M059J (cell line): ENCODE measurements around the gene ZNF408. TPM values are rescaled to one million over a fixed set of nuclear protein-coding genes. Genes with fewer than 3 reads are reported as not detected.

ENCODE experiments used
- DNase-seq: peaks from one replicate; pipeline ENCODE4 v3.0.0-alpha.2; 2012; ENCODE audit warnings: low read depth
- total RNA-seq: library from RNA; depleted of rRNA; stranded (reverse); fragments of >200 nt; shearing (Covaris generic); gene quantifications from 2 replicates; pipeline ENCODE4 v1.2.3, GENCODE V29; 2014; rRNA removed

Gene ZNF408
- total RNA-seq, 1 experiment from 2014 or later = 14.6 TPM

GRCh38 chr11:46727952-46728658 is 27.3 kb downstream of the ZNF408 start:
- DNase-seq = no peak

GRCh38 chr11:46728659-46729040 is 27.8 kb downstream of the ZNF408 start:
- DNase-seq = no peak

- no peak for DNase-seq
These were observed 28.5 kb downstream of the ZNF408 start for GRCh38 chr11:46729110-46730027.

- DNase-seq = no peak
These were observed 30.7 kb downstream of the ZNF408 start for GRCh38 chr11:46731545-46731944.

- no peak for DNase-seq
These were observed 32.4 kb downstream of the ZNF408 start for GRCh38 chr11:46733234-46733633.

- no peak for DNase-seq
These were observed 35.3 kb downstream of the ZNF408 start for GRCh38 chr11:46736146-46736545.

GRCh38 chr11:46736615-46737014 is 35.8 kb downstream of the ZNF408 start:
- peak; percentile 27 for DNase-seq

- no peak for DNase-seq
These were observed 36.9 kb downstream of the ZNF408 start for GRCh38 chr11:46737699-46738098.

- no peak for DNase-seq
These were observed 38.1 kb downstream of the ZNF408 start for GRCh38 chr11:46738887-46739286.

GRCh38 chr11:46741600-46742484 is 41.0 kb downstream of the ZNF408 start:
- no peak for DNase-seq

GRCh38 chr11:46743043-46743442 is 42.2 kb downstream of the ZNF408 start:
- DNase-seq = no peak

- DNase-seq = no peak
These were observed 43.0 kb downstream of the ZNF408 start for GRCh38 chr11:46743693-46744339.

GRCh38 chr11:46745328-46745727 is 44.5 kb downstream of the ZNF408 start:
- DNase-seq = no peak

- no peak for DNase-seq
These were observed 45.2 kb downstream of the ZNF408 start for GRCh38 chr11:46745995-46746394.

GRCh38 chr11:46747150-46747549 is 46.3 kb downstream of the ZNF408 start:
- DNase-seq = no peak

Other genes with a start within 250 kb of the ZNF408 start
- gene AMBRA1, start 107.0 kb upstream of the ZNF408 start, total RNA-seq = 28.6 and 32.2 TPM in 2 replicates
- 5.3 and 6.4 TPM in 2 replicates for gene HARBI1, start 83.8 kb upstream of the ZNF408 start, total RNA-seq
- gene ATG13, start 83.5 kb upstream of the ZNF408 start, total RNA-seq = 83.7 and 95.0 TPM in 2 replicates
- 20.2 and 34.8 TPM in 2 replicates for gene ARHGAP1, start 412 bp upstream of the ZNF408 start, total RNA-seq
- gene F2, start 18.2 kb downstream of the ZNF408 start, total RNA-seq = not detected in 2 replicates
- 57.1 and 113 TPM in 2 replicates for gene CKAP5, start 145.2 kb downstream of the ZNF408 start, total RNA-seq
- 0.98 and 1.1 TPM in 2 replicates for gene LRP4, start 217.5 kb downstream of the ZNF408 start, total RNA-seq
- 46.6 and 62.4 TPM in 2 replicates for gene CSTPP1, start 235.7 kb downstream of the ZNF408 start, total RNA-seq